Muscle of back (tissue), 13 donors: ENCODE results near the gene PIK3CG. TPM values are rescaled to one million over a fixed set of nuclear protein-coding genes. Genes with fewer than 3 reads are reported as not detected.
"Not testable (repeated sequence)": the region's sequence is repeated elsewhere in the genome, so short reads cannot be mapped to it uniquely, and the experiment has no call there.

Experiments used
- DNase-seq, 3 donors: peaks; one replicate each; pipeline versions ENCODE4 v3.0.0 to v3.0.0-alpha.2; 2013
- long read RNA-seq, 9 donors: transcript quantifications; one replicate each; lab custom pipeline, GENCODE V29; 2026
- polyA plus RNA-seq, 10 donors: library from polyadenylated mRNA; unstranded; fragments of 120-200 nt; gene quantifications; one replicate each; pipeline ENCODE4 v1.2.1, GENCODE V29; 2013; ENCODE audit not compliant: insufficient read length in 10 of 10

The PIK3CG gene
- polyA plus RNA-seq = 1 to 10 TPM; 1.8 to 3.4 (median 3.0) TPM
- long read RNA-seq, donor 1 = 0 reads
- long read RNA-seq, donor 2 = 0 reads
- long read RNA-seq, donor 3 = 0 reads
- long read RNA-seq, donor 4 = 0 reads
- long read RNA-seq, donor 5 = 0 reads
- long read RNA-seq, donor 6 = 0 reads
- long read RNA-seq, donor 7 = 0 reads
- long read RNA-seq, donor 8 = 0 reads
- long read RNA-seq, donor 9 = 0 reads

DNA sequence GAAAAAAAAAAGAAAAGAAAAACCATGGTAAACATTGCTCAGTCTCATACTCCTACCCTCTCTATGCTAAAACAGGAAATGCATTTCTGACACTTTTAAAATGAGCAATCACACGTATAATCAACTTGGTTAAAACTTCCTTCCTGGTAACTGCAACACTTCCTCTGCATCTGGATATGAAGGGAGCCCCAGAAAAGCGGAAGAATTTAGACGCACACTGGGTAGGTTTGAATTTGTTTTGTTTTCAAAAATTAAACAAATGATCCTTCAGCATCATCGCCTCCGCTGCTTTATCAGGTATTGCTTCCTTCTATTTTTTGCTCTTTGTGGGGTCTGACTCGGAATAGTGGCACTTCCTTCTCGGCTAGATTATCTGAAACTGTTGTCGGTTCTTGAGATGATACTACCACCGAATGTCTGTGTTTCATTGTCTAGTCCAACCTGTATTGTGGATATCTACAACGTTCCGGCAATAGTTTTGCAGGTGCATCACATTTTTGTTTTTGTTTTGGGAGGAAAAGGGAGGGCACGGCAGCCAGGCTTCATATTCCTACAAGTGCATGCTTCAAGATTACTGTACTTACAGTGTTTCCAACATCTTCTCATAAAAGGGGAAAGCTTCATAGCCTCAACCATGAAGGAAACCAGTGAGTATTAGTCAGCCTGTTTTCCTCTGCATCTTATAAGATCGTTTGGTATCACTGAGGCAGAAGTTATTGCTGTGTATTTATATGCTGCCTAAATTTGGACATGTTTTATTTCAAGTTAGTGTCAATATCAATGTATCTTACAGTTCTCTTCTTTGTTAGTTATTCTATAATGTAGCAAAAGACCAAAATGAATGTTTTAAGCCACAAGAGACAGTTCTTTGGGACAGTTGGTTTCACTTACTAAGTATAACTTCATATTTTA is at the start of gene PIK3CG:
Gene PIK3CG, plus strand, starts transcription at position 153 of the 912 bp plus-strand sequence. CDS start 2,280 bp downstream, outside the sequence.
- DNase-seq = peak in 1 of 3 donors; percentile 39

DNA sequence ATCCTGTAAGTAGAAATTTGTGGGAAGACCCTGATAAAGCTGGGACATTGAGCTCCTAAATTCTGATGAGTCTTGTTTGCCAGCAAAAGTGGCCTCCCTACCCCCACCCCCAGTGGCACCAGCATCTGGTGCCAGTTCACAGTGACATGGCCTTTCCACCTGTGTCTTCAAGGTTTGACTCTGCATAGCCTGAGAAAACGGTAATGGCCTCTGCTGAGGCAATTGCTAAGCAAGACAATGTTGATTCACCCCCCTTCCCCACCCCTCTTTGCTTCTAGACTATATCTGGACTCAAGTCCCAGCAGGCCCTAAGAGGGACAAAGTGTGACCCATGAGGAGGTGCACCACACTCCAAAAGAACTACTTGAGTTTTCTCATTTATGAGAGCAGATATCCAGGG is 48.0 kb upstream of the PIK3CG start:
- DNase-seq = no peak

DNA sequence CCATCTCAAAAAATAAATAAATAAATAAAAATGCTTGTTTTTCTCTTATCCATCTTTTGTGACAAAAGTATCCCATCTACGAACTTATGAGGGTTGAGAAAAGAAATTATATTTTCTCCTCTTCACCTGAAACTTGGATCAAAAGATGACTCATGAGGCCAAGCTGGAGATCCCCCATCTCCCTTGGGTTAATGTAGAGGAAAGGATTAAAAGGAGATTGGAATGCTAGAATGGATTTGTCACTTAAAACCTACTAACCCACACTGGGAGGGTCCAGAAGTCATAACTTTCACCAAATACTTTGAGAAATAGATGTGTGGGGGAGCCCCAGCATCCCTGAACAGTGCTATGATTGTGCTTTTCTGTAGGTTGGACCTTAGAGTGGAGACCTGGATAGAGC is 46.3 kb upstream of the PIK3CG start:
- DNase-seq = no peak

DNA sequence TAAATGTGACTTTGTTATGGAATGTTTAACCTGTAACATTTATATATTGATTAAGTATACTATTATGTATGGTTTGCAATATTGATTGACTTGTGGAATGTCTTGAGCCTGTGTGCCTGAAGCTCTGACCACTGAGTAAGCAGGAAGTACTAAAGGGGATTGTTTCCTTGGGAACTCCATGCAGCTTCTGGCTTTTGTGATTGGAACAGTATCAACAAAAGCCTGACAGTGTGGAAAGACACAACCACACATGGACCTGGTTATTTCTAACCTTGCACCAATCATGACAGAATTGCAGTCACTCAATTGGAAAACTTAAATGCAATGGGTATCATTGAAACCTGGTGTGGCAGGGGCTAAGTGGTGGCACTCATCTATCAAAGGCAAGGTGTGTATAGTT is 45.5 kb upstream of the PIK3CG start:
- DNase-seq = no peak

DNA sequence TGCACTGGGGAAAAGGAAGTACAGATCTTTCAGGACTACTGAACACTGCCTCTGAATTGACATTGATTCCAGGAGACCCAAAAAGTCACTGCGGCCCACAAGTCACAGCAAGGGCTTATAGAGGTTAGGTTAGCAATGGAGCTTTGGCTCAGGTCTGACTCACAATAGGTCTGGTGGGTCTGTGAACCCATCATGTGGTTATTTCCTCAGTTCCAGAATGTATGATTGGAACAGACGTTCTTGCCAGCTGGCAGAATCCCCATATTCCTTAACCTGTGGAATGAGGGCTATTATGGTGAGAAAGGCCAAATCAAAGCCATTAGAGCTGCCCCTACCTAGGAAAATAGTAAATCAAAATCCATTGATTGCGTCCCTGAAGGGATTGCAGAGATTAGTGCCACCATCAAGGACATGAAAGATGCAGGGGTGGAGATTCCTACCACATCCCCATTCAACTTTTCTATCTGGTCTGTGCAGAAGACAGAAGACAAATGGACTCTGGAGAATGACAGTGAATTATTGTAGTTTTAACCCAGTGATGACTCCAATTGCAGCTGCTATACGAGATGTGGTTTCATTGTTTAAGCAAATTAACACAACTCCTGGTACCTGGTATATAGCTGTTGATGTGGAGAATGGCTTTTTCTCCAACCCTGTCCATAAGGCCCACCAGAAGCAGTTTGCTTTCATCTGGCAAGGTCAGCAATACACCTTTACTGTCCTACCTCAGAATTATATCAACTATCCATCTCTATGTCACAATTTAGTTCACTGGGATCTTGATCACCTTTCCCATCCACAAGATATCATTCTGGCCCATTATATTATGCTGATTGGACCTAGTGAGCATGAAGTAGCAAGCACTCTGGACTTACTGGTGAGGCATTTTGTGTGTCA is 44.5 kb upstream of the PIK3CG start:
- DNase-seq = no peak

DNA sequence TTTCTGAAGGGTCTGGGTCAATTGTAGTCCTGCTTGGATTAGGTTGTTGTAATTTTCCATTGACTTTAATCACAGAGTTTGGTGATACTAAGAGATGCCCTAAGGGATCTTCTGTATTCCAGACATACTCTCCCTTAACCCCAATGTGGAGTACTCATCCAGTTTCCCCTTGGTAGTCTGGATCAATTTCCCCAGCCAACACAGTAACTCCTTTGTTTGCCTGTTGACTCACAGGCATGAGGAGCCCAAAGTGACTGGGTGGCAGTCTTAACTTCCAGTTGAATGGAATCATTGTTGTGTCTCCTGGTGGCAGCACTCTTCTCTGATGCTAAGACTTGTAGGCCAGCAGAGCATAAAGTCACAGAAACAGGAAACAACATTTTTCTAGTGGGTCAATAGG is 41.5 kb upstream of the PIK3CG start:
- no peak for DNase-seq

DNA sequence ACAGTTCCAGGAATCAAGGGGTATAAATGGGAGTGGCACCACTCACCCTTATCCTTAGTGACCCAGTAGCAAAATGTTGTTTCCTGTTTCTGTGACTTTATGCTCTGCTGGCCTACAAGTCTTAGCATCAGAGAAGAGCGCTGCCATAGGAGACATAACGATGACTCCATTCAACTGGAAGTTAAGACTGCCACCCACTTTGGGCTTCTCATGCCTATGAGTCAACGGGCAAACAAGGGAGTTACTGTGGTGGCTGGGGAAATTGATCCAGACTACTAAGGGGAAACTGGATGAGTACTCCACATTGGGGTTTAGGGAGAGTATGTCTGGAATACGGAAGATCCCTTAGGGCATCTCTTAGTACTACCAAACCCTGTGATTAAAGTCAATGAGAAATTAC is 40.6 kb upstream of the PIK3CG start:
- DNase-seq = no peak

DNA sequence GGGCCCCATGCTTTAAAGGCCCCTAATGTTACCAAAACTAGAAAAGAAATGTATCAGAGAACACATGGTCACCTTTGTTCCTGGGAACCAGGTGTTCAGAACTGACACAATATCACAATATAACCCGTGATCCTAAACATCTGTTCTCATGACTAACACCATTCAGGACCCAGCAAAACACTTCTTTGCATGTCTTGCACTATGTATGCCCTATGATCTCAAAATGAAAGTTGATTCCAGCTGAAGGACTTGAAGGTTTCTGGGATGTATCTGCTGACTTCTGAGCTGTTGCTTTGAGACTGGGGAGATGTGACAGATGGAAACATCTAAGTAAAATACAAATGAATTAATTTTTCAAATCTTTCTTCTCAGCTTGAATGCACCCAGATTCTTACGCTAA is 37.5 kb upstream of the PIK3CG start:
- DNase-seq = no peak

DNA sequence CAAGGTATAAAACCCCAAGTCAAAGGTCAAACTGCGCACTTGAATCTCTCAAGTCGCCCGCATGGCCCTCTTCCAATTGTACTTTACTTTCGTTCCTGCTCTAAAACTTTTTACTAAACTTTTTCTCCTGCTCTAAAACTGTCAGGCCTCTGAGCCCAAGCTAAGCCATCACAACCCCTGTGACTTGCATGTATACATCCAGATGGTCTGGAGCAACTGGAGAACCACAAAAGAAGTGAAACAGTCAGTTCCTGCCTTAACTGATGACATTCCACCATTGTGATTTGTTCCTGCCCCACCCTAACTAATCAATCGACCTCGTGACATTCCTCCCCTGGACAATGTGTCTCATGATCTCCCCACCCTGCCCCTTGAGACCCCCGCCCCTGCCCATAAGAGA is 35.6 kb upstream of the PIK3CG start:
- DNase-seq = no peak

DNA sequence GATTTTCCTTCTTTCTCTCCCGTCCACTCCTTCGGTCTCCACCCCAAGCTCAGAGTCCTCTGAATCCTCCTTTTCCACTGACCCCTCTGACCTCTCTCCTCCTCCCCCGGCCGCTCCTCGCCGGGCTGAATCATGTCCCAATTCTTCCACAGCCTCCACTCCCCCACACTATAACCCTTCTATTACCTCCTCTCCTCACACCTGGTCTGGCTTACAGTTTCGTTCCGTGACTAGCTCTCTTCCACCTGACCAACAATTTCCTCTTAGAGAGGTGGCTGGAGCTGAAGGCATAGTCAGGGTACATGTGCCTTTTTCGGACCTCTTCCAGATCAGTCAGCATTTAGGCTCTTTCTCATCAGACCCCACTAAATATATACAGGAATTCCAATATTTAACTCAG is 34.2 kb upstream of the PIK3CG start:
- not testable (repeated sequence) for DNase-seq

DNA sequence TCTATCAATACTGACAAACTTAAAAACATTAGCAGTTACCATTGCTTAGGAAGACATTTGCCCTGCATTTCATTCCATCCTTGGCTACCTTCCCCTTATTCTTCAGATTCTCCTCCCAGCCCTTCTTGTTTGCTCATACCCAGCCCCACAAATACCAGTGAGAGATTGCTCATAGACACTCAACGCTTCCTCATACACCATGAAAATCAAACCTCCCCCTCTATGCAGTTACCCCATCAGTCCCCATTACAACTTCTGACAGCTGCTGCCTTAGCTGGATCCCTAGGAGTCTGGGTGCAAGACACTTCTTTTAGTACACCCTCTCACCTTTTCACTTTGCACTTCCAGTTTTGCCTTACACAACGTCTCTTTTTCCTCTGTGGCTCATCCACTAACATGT is 28.3 kb upstream of the PIK3CG start:
- DNase-seq = no peak

DNA sequence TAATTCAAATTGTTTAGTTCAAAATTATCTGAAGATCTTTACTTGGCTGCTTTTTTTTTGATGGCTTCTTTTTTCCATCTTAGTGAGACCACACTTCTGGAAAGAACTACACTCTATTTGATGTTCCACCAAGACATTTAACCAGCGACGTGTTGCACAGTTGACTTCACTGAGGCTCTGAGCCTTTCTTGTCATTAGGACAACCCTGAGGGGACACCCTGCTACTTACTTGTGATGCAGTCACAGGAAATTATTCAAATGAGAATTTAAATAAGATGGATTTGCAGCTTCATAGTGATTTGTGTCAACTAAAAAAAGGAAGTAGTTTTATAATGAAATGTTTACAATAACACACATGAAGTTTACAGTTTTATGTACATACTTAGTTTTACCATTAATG is 25.6 kb upstream of the PIK3CG start:
- no peak for DNase-seq

DNA sequence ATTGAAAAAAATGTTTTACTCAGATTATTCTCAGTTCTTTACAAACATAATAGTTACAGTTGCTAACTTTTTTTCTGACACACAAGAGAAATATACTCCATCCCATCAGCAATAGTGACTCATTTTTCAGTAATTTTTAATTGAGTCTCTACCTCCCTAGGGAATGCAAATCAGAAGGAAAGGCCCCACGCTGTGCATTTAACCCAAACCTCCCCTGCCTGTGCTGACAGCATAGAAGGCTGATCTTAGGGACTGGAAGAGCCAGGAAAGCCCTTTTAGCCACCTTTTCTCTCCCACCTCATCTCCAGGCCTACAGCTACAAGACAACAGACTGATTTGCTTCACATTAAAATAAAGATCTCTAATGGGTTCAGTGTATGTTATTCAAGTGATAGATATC is 24.7 kb upstream of the PIK3CG start:
- DNase-seq = peak in 1 of 3 donors; percentile 85

DNA sequence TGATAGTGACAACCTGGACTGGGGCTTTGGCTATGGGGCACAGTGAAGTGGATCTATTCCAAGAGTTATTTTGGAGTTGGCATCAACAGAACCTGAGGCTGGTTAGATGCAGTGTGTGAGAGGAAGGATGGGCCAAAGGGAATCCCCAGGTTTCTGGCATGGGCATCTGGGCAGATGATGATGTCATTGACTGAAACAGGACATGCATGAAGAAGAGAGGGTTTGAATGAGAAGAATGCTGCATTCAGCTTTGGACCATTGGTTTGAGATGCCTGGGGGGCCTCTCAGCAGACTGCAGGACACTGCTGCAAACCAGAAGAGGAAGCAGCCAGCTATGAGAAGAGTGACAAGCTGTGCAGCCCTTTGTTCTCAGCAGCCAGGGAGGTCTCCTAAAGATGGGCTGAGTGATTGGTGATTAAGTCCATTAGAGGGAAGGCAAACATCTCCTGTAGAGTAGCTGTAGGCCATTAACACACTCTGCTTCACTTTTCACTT is 23.1 kb upstream of the PIK3CG start:
- DNase-seq = no peak

DNA sequence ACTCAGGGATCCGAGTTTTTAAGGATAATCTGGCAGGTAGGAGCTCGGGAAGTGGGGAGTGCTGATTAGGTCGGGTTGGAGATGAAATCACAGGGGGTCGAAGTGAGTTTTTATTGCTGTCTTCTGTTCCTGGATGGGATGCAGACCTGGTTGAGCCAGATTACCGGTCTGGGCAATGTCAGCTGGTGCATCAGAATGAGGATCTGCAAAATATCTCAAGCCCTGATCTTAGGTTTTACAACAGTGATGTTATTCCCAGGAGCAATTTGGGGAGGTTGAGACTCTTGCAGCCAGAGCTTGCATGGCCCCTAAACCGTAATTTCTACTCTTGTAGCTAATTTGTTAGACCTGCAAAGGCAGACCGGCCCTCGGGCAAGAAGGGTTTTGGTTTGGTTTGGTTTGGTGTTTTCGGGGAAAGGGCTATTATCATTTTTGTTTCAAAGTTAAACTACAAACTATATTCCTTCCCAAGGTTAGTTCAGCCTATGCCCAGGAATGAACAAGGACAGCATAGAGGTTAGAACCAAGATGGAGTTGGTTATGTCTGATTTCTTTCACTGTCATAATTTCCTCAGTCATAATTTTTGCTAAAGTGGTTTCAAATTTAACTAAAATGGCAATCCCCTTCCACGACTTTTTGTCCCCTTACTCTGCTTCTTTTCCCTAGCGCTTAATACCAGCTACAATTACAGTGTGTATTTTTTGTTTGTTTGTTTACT is 20.6 kb upstream of the PIK3CG start:
- no peak for DNase-seq

DNA sequence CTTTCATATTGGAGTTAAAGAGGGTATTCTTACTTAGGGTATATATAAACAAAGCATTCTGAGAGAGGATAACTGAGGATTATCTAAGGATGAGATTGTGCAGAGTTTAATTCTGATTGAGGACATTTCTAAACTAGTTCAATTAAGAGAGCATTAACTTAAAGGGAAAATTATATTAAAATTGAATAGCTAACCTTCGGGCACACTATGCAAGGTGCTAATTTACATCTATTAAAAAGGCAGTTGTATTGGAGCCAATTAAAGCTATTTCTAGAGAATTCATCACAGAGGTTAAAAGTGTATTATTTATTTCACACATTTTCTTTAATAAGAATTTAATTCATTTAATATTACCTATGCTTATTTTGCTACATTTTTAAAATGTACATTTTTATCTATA is 17.0 kb upstream of the PIK3CG start:
- DNase-seq = no peak

DNA sequence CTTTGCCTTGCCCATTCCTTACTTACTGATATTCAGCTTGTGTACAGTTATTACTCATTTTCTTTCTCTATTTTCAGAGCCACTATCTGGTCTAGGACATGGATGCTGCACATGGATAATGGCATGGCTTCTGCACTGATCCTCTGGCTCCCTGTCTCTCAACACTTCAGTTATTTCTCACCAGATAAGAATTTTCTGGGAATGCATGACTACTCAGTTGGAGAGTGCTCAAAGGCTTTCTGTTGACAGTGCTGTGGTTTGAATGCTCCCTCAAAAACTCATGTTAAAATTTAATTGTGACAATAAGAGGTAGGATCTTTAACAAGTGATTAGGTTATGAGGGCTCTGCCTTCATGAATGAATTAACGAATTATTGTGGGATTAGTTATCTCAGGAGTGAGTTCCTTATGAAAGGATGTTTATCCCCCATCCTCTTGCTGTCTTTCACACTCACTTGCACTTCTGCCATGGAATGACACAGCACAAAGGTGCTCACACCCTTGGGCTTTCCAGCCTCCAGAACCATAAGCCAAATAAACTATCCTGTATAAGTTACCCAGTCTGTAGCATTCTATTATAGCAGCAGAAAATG is 16.1 kb upstream of the PIK3CG start:
- peak in 1 of 3 donors; percentile 86 for DNase-seq

DNA sequence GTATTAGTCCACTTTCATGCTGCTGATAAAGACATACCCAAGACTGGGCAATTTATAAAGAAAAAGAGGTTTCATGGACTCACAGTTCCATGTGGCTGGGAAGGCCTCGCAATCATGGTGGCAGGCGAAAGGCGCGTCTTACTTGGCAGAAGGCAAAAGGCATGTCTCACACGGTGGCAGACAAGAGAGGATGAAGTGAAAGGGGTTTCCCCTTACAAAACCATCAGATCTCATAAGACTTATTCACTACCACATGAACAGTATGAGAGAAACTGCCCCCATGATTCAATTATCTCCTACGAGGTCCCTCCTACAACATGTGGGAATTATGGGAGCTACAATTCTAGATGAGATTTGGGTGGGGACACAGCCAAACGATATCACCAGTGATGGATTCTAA is 13.4 kb upstream of the PIK3CG start:
- DNase-seq = not testable (repeated sequence)

DNA sequence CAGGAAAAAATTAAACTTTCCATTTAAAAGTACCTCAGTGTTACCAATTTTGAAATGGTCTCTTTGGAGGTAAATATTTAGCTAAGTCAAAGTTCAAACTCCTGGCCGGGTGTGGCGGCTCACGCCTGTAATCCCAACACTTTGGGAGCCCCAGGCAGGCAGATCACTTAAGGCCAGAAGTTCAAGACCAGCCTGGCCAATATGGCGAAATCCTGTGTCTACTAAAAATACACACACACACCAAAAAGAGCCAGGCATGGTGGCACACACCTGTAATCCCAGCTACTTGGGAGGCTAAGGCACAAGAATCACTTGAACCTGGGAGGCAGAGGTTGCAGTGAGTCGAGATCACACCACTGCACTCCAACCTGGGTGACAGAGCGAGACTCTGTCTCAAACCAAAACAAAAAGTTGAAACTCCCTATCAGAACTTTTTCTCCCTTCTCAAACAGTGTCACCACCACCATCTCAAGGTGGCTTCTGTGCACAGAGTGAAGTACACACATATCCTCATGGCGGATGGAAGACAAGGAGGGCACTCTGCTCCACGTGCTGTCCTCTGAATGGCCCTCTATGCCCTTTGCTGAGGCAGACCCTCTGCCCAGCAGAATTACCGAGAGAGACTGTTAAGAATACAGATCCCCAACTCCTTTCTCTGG is 11.7 kb upstream of the PIK3CG start:
- no peak for DNase-seq

DNA sequence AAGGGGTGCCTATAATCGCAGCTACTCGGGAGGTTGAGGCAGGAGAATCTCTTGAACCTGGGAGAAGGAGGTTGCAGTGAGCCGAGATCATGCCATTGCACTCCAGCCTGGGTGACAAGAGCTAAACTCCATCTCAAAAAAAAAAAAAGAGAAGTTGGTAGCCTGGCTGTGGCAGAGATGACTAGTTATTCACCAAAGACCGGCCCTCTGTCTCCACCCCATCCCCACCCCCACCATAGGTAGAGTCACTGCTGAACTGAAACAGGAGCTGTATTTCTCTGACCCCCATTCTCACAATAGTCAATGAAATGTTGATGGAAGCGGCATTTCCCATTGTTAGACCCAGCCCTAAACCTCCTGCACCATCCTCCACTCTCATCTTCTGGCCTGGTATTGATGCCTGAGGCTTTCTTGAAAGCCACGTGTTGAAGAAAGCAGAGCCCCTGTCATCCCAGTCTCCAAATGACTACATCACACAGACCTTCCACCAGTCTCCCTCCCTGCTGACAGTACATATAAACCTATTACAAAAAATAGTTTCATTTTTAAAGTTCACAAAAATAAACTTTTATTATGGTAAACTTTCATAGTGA is 9.4 kb upstream of the PIK3CG start:
- DNase-seq = no peak
